ENCODE data around the gene RGS9BP. TPM values are rescaled to one million over a fixed set of nuclear protein-coding genes. Genes with fewer than 3 reads are reported as not detected.

RGS9BP gene
- polyA plus RNA-seq, 4 donors: 0.07 to 0.35 (median 0.29) TPM; not detected in 1

GRCh38 chr19:32669310-32669709 is 6.3 kb upstream of the RGS9BP start:
- no peak for DNase-seq (ENCODE audit: low read depth in 4 of 4, low spot score in 3 of 4)

- no peak for DNase-seq (ENCODE audit: low read depth in 4 of 4, low spot score in 3 of 4)
These were observed 3.6 kb upstream of the RGS9BP start for GRCh38 chr19:32671883-32672593.

GRCh38 chr19:32672841-32673240 is 2.8 kb upstream of the RGS9BP start:
- DNase-seq (ENCODE audit: low read depth in 4 of 4, low spot score in 3 of 4): no peak

- no peak for DNase-seq (ENCODE audit: low read depth in 4 of 4, low spot score in 3 of 4)
These were observed 2.1 kb upstream of the RGS9BP start for GRCh38 chr19:32673573-32673972.

- no peak for DNase-seq (ENCODE audit: low read depth in 4 of 4, low spot score in 3 of 4)
These were observed 1.3 kb upstream of the RGS9BP start for GRCh38 chr19:32674153-32674930.

GRCh38 chr19:32674931-32675719 is 523 bp upstream of the RGS9BP start, which contains the start of gene ANKRD27:
Gene ANKRD27 (minus strand): TSS chr19:32675180. CDS start chr19:32659015, 16,165 bp downstream.
- peak; percentile 95 to 98 (median 97) for DNase-seq (ENCODE audit: low read depth in 4 of 4, low spot score in 3 of 4)

GRCh38 chr19:32676186-32676894 is 692 bp downstream of the RGS9BP start:
- DNase-seq (ENCODE audit: low read depth in 4 of 4, low spot score in 3 of 4): no peak

GRCh38 chr19:32676895-32677359 is 1.3 kb downstream of the RGS9BP start:
- no peak for DNase-seq (ENCODE audit: low read depth in 4 of 4, low spot score in 3 of 4)

- no peak for DNase-seq (ENCODE audit: low read depth in 4 of 4, low spot score in 3 of 4)
These were observed 2.0 kb downstream of the RGS9BP start for GRCh38 chr19:32677657-32678056.

GRCh38 chr19:32680986-32681385 is 5.3 kb downstream of the RGS9BP start:
- DNase-seq (ENCODE audit: low read depth in 4 of 4, low spot score in 3 of 4): no peak

GRCh38 chr19:32682317-32682716 is 6.7 kb downstream of the RGS9BP start:
- DNase-seq (ENCODE audit: low read depth in 4 of 4, low spot score in 3 of 4): no peak

- DNase-seq (ENCODE audit: low read depth in 4 of 4, low spot score in 3 of 4): no peak
These were observed 11.3 kb downstream of the RGS9BP start for GRCh38 chr19:32686847-32687475.

- no peak for DNase-seq (ENCODE audit: low read depth in 4 of 4, low spot score in 3 of 4)
These were observed 12.0 kb downstream of the RGS9BP start for GRCh38 chr19:32687681-32688080.

- no peak for DNase-seq (ENCODE audit: low read depth in 4 of 4, low spot score in 3 of 4)
These were observed 12.7 kb downstream of the RGS9BP start for GRCh38 chr19:32688311-32688710.

- DNase-seq (ENCODE audit: low read depth in 4 of 4, low spot score in 3 of 4): peak in 3 of 4 donors; percentile 63 to 70 (median 66)
These were observed 15.8 kb downstream of the RGS9BP start, which contains the start of gene NUDT19 for GRCh38 chr19:32691291-32691951. Gene NUDT19 (plus strand): TSS chr19:32691821. CDS start chr19:32691961, 140 bp downstream.

- DNase-seq (ENCODE audit: low read depth in 4 of 4, low spot score in 3 of 4): no peak
These were observed 16.5 kb downstream of the RGS9BP start for GRCh38 chr19:32691952-32692726.

GRCh38 chr19:32692727-32693061 is 17.0 kb downstream of the RGS9BP start:
- DNase-seq (ENCODE audit: low read depth in 4 of 4, low spot score in 3 of 4): no peak
